ENCODE results near the gene MTOR.

MTOR gene

DNA sequence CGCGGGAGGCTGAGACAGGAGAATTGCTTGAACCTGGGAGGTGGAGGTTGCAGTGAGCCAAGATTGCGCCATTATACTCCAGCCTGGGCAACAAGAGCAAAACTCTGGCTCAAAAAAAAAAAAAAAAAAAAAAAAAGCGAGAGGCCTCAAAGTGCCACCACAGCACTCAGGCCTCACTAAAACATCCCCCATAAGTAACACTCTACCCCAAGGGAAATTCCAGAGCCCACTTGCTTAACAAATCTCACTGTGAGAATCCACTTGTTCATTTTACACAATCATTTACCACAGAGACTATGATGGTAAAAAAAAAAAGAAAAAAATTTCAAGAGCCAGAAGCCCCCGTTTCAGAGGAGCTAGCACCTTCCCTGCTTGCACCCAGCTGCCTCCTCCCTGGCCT lies 136.4 kb downstream of the MTOR start:
- TF ChIP-seq, protein P1, sequence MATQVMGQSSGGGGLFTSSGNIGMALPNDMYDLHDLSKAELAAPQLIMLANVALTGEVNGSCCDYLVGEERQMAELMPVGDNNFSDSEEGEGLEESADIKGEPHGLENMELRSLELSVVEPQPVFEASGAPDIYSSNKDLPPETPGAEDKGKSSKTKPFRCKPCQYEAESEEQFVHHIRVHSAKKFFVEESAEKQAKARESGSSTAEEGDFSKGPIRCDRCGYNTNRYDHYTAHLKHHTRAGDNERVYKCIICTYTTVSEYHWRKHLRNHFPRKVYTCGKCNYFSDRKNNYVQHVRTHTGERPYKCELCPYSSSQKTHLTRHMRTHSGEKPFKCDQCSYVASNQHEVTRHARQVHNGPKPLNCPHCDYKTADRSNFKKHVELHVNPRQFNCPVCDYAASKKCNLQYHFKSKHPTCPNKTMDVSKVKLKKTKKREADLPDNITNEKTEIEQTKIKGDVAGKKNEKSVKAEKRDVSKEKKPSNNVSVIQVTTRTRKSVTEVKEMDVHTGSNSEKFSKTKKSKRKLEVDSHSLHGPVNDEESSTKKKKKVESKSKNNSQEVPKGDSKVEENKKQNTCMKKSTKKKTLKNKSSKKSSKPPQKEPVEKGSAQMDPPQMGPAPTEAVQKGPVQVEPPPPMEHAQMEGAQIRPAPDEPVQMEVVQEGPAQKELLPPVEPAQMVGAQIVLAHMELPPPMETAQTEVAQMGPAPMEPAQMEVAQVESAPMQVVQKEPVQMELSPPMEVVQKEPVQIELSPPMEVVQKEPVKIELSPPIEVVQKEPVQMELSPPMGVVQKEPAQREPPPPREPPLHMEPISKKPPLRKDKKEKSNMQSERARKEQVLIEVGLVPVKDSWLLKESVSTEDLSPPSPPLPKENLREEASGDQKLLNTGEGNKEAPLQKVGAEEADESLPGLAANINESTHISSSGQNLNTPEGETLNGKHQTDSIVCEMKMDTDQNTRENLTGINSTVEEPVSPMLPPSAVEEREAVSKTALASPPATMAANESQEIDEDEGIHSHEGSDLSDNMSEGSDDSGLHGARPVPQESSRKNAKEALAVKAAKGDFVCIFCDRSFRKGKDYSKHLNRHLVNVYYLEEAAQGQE (IDR thresholded peaks at IDR 0.05; ENCODE audit: insufficient read depth in 1 of 2, low read depth in 2 of 2, low read length in 2 of 2) = no peak
- TF ChIP-seq POLR2AphosphoS5 (IDR thresholded peaks at IDR 0.05; ENCODE audit: low read depth, low read length) (no peak), FOXP2 (optimal IDR thresholded peaks at IDR 0.05; ENCODE audit: borderline replicate concordance, extremely low read depth, extremely low read length, insufficient read depth) (no peak), SIN3A (IDR thresholded peaks at IDR 0.05; ENCODE audit: borderline replicate concordance, insufficient read depth, low read length) (no peak), TAF1 (IDR thresholded peaks at IDR 0.05; ENCODE audit: borderline replicate concordance, insufficient read depth, low read length) (no peak)

DNA sequence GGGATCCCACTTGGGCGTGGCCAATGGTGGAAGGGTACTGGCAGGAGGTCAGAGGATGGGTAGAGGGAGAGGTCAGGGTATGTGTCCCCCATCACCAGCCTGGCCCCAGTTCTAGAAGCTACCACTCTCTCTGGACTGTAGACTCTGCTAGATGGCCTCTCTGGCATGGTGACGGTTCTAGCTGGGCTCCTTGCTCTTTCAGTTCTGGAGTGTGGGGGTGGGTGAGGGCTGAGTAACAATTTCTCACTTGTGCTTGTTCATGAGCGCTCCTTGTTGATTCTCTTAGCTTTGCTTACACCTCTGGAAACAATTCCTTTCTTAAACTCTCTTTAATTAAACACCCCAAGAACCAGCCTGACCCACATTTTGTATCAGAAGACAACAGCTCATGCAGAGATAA lies 137.4 kb downstream of the MTOR start:
- TF ChIP-seq, protein P1 (IDR thresholded peaks at IDR 0.05; ENCODE audit: insufficient read depth in 1 of 2, low read depth in 2 of 2, low read length in 2 of 2) = no peak
- TF ChIP-seq TAF1 (IDR thresholded peaks at IDR 0.05; ENCODE audit: borderline replicate concordance, insufficient read depth, low read length) (no peak), SIN3A (IDR thresholded peaks at IDR 0.05; ENCODE audit: borderline replicate concordance, insufficient read depth, low read length) (no peak), POLR2AphosphoS5 (IDR thresholded peaks at IDR 0.05; ENCODE audit: low read depth, low read length) (no peak), FOXP2 (optimal IDR thresholded peaks at IDR 0.05; ENCODE audit: borderline replicate concordance, extremely low read depth, extremely low read length, insufficient read depth) (no peak)

DNA sequence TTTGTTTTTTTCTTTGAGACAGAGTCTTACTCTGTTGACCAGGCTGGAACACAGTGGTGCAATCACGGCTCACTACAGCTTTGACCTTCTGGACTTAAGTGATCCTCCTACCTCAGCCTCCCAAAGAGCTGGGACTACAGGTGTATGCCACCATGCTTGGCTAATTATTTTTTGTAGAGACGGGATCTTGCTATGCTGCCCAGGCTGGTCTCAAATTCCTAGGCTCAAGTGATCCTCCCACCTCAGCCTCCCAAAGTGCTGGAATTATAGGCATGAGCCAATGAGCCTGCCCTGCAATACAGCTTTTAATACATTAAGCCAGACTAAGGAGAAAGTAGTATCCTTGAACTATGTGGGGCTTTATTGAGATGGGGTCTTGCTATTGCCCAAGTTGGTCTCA lies 146.0 kb downstream of the MTOR start:
- TF ChIP-seq SIN3A (IDR thresholded peaks at IDR 0.05; ENCODE audit: borderline replicate concordance, insufficient read depth, low read length) = no peak
- TF ChIP-seq TAF1 (IDR thresholded peaks at IDR 0.05; ENCODE audit: borderline replicate concordance, insufficient read depth, low read length) = no peak
- TF ChIP-seq FOXP2 (optimal IDR thresholded peaks at IDR 0.05; ENCODE audit: borderline replicate concordance, extremely low read depth, extremely low read length, insufficient read depth) = no peak
- TF ChIP-seq, protein P1 (IDR thresholded peaks at IDR 0.05; ENCODE audit: insufficient read depth in 1 of 2, low read depth in 2 of 2, low read length in 2 of 2) = no peak
- TF ChIP-seq POLR2AphosphoS5 (IDR thresholded peaks at IDR 0.05; ENCODE audit: low read depth, low read length) = no peak

DNA sequence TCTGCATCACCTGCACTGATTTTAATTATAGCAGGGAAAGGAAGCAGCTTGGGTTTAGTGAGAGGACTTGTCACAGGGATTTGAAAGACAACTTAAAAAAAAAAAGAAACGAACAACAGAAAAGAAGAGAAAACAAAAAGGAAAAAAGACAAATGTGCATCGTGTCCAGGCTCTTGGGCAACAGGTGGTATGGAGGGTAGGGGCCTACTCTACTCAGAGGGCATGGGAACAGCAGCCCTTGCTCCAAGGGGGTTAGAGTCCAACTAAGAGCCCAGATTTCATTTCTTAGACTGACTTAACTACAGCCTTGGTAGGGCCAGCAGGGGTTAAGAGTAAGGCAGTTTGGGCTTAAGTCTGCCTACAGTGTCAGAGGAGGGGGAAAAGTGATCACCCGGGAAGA lies 147.4 kb downstream of the MTOR start:
- TF ChIP-seq, protein P1 (IDR thresholded peaks at IDR 0.05; ENCODE audit: insufficient read depth in 1 of 2, low read depth in 2 of 2, low read length in 2 of 2) = no peak
- TF ChIP-seq SIN3A (IDR thresholded peaks at IDR 0.05; ENCODE audit: borderline replicate concordance, insufficient read depth, low read length) (no peak), POLR2AphosphoS5 (IDR thresholded peaks at IDR 0.05; ENCODE audit: low read depth, low read length) (no peak), TAF1 (IDR thresholded peaks at IDR 0.05; ENCODE audit: borderline replicate concordance, insufficient read depth, low read length) (no peak), FOXP2 (optimal IDR thresholded peaks at IDR 0.05; ENCODE audit: borderline replicate concordance, extremely low read depth, extremely low read length, insufficient read depth) (no peak)

All from PFSK-1 (cell line).